ENCODE data around the gene DNALI1. TPM values are rescaled to one million over a fixed set of nuclear protein-coding genes. Genes with fewer than 3 reads are reported as not detected.
"Not testable (repeated sequence)": the region's sequence is repeated elsewhere in the genome, so short reads cannot be mapped to it uniquely, and the experiment has no call there.

DNALI1 gene
- 3.1 TPM for total RNA-seq

DNA sequence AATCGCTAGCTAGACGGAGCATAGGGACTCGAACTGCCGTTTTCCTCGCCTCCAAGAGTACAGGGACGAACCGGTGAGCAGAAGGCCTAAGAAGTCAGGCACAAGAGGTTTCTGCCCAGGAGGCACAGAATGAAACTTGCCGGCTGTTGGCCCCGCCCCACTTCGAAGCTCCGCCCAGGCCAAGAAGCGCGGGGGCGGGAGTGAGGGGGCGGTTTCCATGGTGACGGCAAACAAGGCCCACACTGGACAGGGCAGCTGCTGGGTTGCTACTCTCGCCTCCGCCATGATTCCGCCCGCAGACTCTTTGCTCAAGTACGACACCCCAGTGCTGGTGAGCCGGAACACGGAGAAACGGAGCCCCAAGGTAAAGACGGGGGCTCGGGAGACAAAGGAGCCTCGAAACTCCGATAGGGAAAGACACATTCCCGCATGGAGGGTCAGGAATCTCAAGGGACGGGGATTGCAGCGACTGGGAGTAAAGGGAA, at the start of gene DNALI1:
Gene DNALI1, plus strand, starts transcription at position 229 of the 485 bp plus-strand sequence. Its CDS starts 55 bp downstream, at position 284.
- DNase-seq = peak; percentile 81

- no peak for DNase-seq
Measured at GRCh38 chr1:37509181-37509580, 47.6 kb upstream of the DNALI1 start.

GRCh38 chr1:37513795-37514349, 42.9 kb upstream of the DNALI1 start:
- DNase-seq = no peak

DNA sequence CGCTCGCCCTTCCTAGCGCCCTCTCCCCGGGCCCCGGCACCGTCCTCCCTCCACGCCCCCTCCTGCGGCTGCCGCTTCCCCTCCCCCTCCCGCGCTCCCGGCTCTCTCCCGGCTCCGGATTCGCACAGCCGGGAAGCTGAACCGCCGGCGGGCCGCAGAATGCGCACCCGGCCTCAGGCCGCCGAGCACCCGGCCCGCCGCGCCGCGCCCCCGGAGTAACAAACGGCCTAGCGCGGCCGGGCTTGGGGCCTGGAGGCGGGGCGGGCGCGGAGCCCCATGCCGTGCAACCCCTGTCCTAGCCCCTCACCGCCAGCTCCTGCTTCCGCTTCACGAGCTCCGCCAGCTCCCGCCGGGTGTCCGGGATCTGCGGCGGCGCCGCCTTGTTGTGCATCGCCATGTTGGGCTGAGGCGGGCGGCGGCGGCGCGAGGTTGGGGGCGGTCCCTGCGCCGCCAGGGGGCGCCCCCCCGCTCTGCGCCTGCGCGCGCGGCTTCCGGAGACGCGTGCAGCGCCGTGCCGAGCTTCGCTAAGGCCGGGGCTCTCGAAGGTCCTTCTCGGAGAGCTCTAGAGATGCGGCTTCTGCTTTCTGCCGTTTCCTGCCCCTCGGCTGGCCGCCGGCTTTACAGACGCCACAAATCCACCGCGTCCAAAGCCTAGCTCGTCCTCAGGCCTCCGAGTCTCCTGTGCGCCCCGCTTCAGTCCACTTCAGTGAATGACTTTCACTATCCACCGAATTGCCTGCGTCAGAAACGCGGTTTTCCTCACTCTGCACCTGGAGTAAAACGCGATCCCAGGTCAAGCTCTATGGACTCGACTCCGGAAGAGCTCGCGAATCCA, 42.2 kb upstream of the DNALI1 start, which contains the start of gene MEAF6:
Gene MEAF6, minus strand, starts transcription at position 417 of the 835 bp plus-strand sequence. Its CDS starts 20 bp downstream, at position 397.
- DNase-seq = peak; percentile 75

DNA sequence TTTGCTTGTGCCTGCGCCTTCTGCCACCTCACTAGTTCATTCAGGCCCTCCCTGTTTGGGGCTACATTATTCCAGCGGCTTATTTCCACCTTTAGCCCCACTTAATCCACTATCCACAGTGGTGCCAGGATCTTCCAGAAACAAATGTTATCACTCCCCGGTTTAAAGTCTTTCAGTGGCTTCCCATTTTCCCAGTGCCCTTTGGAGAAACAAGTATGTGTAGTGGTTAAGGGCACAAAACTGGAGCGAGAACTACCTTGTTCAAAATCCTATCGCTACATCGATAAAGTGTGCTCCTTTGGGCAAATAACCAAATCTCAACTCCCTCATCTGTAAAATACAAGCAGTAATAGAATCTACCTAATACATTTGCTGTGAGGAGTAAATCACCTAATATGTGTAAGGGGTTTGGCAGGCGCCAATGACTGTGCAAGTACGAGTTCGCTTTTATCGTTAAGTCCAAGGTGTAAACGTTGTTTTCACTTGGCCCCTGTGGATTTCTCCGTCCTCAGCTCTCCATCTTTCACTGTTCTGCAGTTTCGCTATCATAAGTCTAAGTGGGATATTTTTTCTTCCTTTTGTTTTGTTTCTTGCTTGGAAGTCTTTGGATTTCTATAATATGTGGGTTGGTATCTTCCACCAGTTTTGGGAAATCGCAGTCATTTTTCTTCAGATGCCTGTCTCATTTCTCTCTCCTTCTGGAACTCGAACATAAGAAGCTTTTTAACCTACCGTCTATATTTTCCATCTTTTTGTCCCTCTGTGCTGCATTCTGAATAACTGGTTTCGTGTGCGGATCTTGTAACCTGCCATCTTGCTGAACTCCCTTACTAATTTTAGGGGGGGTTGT, 41.3 kb upstream of the DNALI1 start:
- DNase-seq = no peak

DNA sequence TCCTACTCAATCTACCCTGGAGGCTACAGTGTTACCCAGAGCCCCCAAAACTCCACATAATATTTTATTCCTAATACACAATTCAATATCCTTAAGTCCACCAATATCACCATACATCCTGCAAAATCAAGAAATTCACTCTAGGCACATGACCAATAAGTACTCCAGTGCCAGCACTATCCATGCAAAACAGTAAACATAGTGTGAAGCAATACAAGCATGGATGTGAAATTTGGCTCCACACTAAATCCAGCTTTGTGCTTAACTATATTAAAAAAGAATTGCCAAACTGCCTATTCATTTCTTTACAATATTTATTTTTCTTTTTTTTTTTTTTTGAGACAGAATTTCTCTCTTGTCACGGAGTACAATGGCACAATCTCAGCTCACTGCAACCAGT, 39.2 kb upstream of the DNALI1 start:
- no peak for DNase-seq

DNA sequence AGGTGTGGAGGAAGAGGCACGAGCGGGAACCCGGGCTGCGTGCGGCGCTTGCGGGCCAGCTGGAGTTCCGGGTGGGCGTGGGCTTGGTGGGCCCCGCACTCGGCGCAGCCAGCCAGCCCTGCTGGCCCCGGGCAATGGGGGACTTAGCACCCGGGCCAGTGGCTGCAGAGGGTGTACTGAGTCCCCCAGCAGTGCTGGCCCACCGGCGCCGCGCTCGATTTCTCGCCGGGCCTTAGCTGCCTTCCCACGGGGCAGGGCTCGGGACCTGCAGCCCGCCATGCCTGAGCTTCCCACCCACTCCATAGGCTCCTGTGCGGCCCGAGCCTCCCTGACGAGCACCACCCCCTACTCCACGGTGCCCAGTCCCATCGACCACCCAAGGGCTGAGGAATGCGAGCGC, 38.5 kb upstream of the DNALI1 start:
- DNase-seq = not testable (repeated sequence)

- DNase-seq = not testable (repeated sequence)
Measured at GRCh38 chr1:37518929-37519328, 37.8 kb upstream of the DNALI1 start.

DNA sequence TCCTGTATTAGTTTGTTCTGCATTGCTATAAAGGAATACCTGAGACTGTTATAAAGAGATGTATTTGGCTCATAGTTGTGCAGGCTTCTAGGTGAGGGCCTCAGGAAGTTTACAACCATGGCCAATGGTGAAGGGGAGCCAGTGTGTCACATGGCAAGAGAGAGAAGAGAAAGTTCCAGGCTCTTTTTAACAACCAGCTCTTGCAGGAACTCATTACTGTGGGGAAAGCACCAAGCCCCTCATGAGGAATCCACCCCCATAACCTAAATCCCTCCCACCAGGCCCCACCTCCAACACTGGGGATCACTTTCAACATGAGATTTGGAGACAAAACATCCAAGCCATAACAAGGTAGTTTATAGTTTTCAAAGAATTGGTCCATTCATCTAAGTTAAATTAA, 37.1 kb upstream of the DNALI1 start:
- no peak for DNase-seq

GRCh38 chr1:37529888-37530287, 26.9 kb upstream of the DNALI1 start:
- not testable (repeated sequence) for DNase-seq

DNA sequence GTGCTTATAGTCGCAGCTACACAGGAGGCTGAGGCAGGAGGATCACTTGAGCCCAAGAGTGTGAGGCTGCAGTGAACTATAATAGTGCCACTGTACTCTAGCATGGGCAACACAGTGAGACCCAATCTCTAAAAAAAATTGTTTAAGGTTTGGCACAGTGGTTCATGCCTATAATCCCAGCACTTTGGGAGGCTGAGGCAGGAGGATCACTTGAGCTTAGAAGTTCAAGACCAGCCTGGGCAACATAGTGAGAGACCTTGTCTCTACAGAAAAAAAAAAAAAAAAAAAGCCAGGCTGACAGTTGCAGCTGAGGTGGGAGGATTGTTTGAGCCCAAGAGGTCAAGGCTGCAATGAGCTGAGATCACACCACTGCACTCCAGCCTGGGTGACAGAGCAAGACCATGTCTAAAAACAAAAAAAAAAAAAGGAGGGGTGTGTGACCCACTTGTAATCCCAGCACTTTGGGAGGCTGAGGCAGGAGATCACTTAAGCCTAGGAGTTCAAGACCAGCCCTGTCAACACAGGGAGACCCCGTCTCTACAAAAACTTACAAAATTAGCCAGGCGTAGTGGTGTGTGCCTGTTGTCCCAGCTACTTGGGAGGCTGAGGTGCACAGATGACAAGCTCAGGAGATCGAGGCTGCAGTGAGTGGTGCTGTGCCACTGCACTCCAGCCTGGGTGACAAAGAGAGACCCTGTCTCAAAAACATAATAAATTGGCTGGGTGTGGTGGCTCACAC, 24.2 kb upstream of the DNALI1 start:
- not testable (repeated sequence) for DNase-seq

- DNase-seq = no peak
Measured at GRCh38 chr1:37533317-37534093, 23.2 kb upstream of the DNALI1 start.

GRCh38 chr1:37537378-37537777, 19.4 kb upstream of the DNALI1 start:
- no peak for DNase-seq

- not testable (repeated sequence) for DNase-seq
Measured at GRCh38 chr1:37539154-37539553, 17.6 kb upstream of the DNALI1 start.

- DNase-seq = no peak
Measured at GRCh38 chr1:37540036-37540785, 16.5 kb upstream of the DNALI1 start.

DNA sequence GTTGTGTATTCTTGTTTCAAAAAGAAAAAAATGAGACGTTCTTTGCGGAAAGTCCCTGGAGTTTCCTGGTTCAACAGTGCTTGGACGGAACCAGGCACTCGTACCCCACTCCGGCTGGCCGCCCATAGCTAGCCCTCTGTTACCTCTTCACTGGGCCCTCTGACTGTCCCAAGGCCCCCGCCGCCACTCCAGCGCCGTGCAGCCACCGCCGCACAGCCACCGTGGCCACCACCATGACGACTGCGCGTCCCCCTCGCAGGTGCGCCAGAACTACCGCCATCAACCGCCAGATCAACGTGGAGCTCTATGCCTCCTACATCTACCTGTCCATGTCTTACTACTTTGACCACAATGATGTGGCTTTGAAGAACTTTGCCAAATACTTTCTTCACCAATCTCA, 12.2 kb upstream of the DNALI1 start:
- DNase-seq = no peak

DNA sequence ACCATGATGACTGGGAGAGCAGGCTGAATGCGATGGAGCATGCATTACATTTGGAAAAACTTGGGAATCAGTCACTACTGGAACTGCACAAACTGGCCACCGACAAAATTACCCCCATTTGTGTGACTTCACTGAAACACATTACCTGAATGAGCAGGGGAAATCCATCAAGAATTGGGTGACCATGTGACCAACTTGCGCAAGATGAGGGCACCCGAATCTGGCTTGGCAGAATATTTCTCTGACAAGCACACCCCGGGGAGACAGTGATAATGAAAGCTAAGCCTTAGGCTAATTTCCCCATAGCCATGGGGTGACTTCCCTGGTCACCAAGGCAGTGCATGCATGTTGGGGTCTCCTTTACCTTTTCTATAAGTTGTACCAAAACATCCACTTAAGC, 11.7 kb upstream of the DNALI1 start:
- DNase-seq = no peak

GRCh38 chr1:37549341-37549740, 7.4 kb upstream of the DNALI1 start:
- DNase-seq = no peak

DNA sequence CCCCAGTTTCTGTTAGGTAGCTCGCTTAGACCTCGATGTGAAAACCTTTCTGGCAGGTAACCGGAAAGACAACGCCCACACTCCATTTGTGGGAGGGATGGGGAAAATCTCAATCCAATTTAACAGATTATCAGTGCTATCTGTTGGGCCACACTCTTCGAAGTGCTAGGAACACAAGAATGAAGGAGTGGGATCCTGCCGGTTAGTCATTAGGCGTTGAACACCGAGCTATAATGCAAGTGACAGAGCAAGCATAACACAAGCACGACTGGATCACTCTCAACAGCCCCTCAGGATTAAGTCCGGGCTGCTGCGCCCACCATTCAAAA, 3.2 kb upstream of the DNALI1 start:
- no peak for DNase-seq

Data from occipital lobe (tissue), 2 donors.